DND-41 (cell line): ENCODE results near the gene NRDE2.
"Not testable (repeated sequence)": the region's sequence is repeated elsewhere in the genome, so short reads cannot be mapped to it uniquely, and the experiment has no call there.

Experiments
- ATAC-seq: fragments of 200-7000 bp; cut with Tn5 transposase; 3 replicates; pipeline ENCODE4 v1.9.1; 2021; ENCODE audit warnings: low read depth; ENCODE audit not compliant: insufficient read depth
- DNase-seq: peaks from one replicate; pipeline ENCODE4 v3.0.0-alpha.2; 2020
- H2AFZ ChIP-seq: 2 replicates; pipeline ENCODE4 v1.6.0; 2012; ENCODE audit warnings: low read depth, low read length
- H3K27ac ChIP-seq: 2 replicates; pipeline ENCODE4 v1.5.1; 2012; ENCODE audit warnings: low read length, inconsistent platforms
- H3K27me3 ChIP-seq: fragments of 200-600 bp; sonication (generic); 2 replicates; pipeline ENCODE4 v1.6.0; 2012; ENCODE audit warnings: low read length, mild to moderate bottlenecking, inconsistent platforms; ENCODE audit not compliant: insufficient read depth, poor library complexity
- H3K36me3 ChIP-seq: 2 replicates; pipeline ENCODE4 v1.5.1; 2012; ENCODE audit warnings: low read length, inconsistent platforms; ENCODE audit not compliant: insufficient read depth
- H3K4me1 ChIP-seq: 2 replicates; pipeline ENCODE4 v1.5.1; 2012; ENCODE audit warnings: mild to moderate bottlenecking, low read length; ENCODE audit not compliant: insufficient read depth
- H3K4me2 ChIP-seq: 2 replicates; pipeline ENCODE4 v1.6.0; 2012; ENCODE audit warnings: mild to moderate bottlenecking, moderate library complexity, low read length, inconsistent platforms; ENCODE audit not compliant: insufficient read depth
- H3K4me3 ChIP-seq, 2 experiments: fragments of 200-600 bp in 1 of 2; shearing (Covaris generic) in 1 of 2; 2 replicates each; pipeline ENCODE4 v1.5.1; 2012 to 2016; ENCODE audit warnings: inconsistent platforms in 2 of 2, low read length in 2 of 2, mild to moderate bottlenecking in 2 of 2, low read depth in 1 of 2, moderate library complexity in 1 of 2
- H3K79me2 ChIP-seq: 2 replicates; pipeline ENCODE4 v1.6.0; 2012; ENCODE audit warnings: low read length, inconsistent platforms; ENCODE audit not compliant: insufficient read depth
- H3K9ac ChIP-seq: 2 replicates; pipeline ENCODE4 v1.6.0; 2012; ENCODE audit warnings: low read depth, mild to moderate bottlenecking, inconsistent platforms, low read length, moderate library complexity
- H3K9me3 ChIP-seq: 2 replicates; pipeline ENCODE4 v1.5.1; 2012; ENCODE audit warnings: low read length, moderate library complexity, mild to moderate bottlenecking, inconsistent platforms; ENCODE audit not compliant: insufficient read depth, severe bottlenecking
- H4K20me1 ChIP-seq: 2 replicates; pipeline ENCODE4 v1.6.0; 2012; ENCODE audit warnings: low read length; ENCODE audit not compliant: insufficient read depth
- CTCF ChIP-seq: IDR thresholded peaks from 2 replicates; pipeline ENCODE4 v1.5.1; 2012; ENCODE audit warnings: borderline replicate concordance, low read length, moderate library complexity, mild to moderate bottlenecking; ENCODE audit not compliant: poor library complexity, severe bottlenecking; ENCODE audit errors: extremely low read depth
- EZH2 ChIP-seq: IDR thresholded peaks from 3 replicates; pipeline ENCODE4 v1.6.1; 2012; ENCODE audit warnings: borderline replicate concordance, low read depth, mild to moderate bottlenecking, moderate library complexity, low read length, inconsistent platforms; ENCODE audit not compliant: severe bottlenecking

The NRDE2 gene

GRCh38 chr14:90344331-90345238, 12.8 kb upstream of the NRDE2 start:
- no peaks in the 10 kb centered on the region for H4K20me1 ChIP-seq
- no peaks in the 10 kb centered on the region for H3K27me3 ChIP-seq
- H3K4me3 ChIP-seq: no peak overlapping the region
- ATAC-seq (no peak), DNase-seq (no peak)
- TF ChIP-seq EZH2 (no peak), CTCF (no peak)
- no peaks in the 10 kb centered on the region for H3K9me3 ChIP-seq
- no peak overlapping the region for H3K27ac ChIP-seq
- H3K79me2 ChIP-seq: no peaks in the 10 kb centered on the region
- H3K4me1 ChIP-seq: no peaks in the 10 kb centered on the region
- no peak overlapping the region for H3K9ac ChIP-seq
- H3K4me2 ChIP-seq: no peak overlapping the region
- H2AFZ ChIP-seq: no peak overlapping the region
- H3K36me3 ChIP-seq: no peaks in the 10 kb centered on the region

DNA sequence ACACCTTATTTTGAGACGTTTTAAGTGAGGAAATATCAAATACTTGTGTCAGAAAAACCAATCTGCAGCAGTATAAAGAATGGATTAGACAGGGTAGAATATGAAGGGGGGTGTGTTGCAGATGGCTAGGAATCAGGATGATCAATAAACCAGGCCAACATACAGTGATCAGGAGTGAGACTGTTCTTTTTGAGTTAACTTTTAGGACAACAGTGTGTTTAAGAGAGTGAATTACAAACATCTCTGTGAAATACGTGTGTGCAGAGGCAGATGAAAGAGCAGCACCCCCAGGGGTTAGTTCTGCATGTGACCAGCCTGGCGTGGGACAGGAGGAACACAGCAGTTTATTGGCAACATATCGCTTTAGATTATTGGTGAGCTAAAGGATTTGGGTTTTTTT, 10.6 kb upstream of the NRDE2 start:
- no peak overlapping the region for H3K4me2 ChIP-seq
- no peaks in the 10 kb centered on the region for H3K36me3 ChIP-seq
- no peak; the same call in 2 of the 3 replicates for ATAC-seq
- no peaks in the 10 kb centered on the region for H3K4me1 ChIP-seq
- no peak overlapping the region for H3K27ac ChIP-seq
- TF ChIP-seq EZH2: no peak
- TF ChIP-seq CTCF: no peak
- no peaks in the 10 kb centered on the region for H3K9me3 ChIP-seq
- no peak for DNase-seq
- no peaks in the 10 kb centered on the region for H4K20me1 ChIP-seq
- H3K4me3 ChIP-seq: no peak overlapping the region
- H3K79me2 ChIP-seq: no peaks in the 10 kb centered on the region
- peaks cover 2% of the 10 kb centered on the region for H3K27me3 ChIP-seq
- no peak overlapping the region for H3K9ac ChIP-seq
- no peak overlapping the region for H2AFZ ChIP-seq

- no peak overlapping the region for H3K4me3 ChIP-seq
- no peak overlapping the region for H2AFZ ChIP-seq
- H3K9me3 ChIP-seq: no peaks in the 10 kb centered on the region
- TF ChIP-seq CTCF (no peak), EZH2 (no peak)
- H3K4me1 ChIP-seq: no peaks in the 10 kb centered on the region
- no peak overlapping the region for H3K27ac ChIP-seq
- H3K4me2 ChIP-seq: no peak overlapping the region
- no peaks in the 10 kb centered on the region for H3K79me2 ChIP-seq
- no peaks in the 10 kb centered on the region for H3K36me3 ChIP-seq
- DNase-seq: no peak
- peaks cover 7% of the 10 kb centered on the region for H3K27me3 ChIP-seq
- no peak for ATAC-seq
- H4K20me1 ChIP-seq: no peaks in the 10 kb centered on the region
- H3K9ac ChIP-seq: no peak overlapping the region
Observed at GRCh38 chr14:90341784-90342183, 10.0 kb upstream of the NRDE2 start.

GRCh38 chr14:90341232-90341631, 9.5 kb upstream of the NRDE2 start:
- not testable (repeated sequence) for ATAC-seq, H3K79me2 ChIP-seq, H3K4me2 ChIP-seq, H4K20me1 ChIP-seq, H3K4me3 ChIP-seq, H3K9me3 ChIP-seq, H2AFZ ChIP-seq, H3K9ac ChIP-seq, H3K36me3 ChIP-seq, H3K27ac ChIP-seq, H3K4me1 ChIP-seq, DNase-seq
- peaks cover 12% of the 10 kb centered on the region for H3K27me3 ChIP-seq
